IPS-11a (cell line): ENCODE data around the gene CBLL1.

Source experiments
- H3K4me3 ChIP-seq: one replicate; pipeline ENCODE4 v1.5.1; 2013; ENCODE audit warnings: low read depth, low read length, control low read depth

The CBLL1 gene

GRCh38 chr7:107743567-107744344 is at the start of gene CBLL1:
TSS of gene CBLL1 (plus strand) at chr7:107744142. CDS start at chr7:107744164, 22 bp downstream.
- peak within 1 kb of the TSS; percentile 88 for H3K4me3 ChIP-seq

GRCh38 chr7:107694386-107694785 is 49.6 kb upstream of the CBLL1 start:
- no peak overlapping the region for H3K4me3 ChIP-seq

- no peak overlapping the region for H3K4me3 ChIP-seq
Measured at GRCh38 chr7:107696330-107696946, 47.5 kb upstream of the CBLL1 start.

- no peak overlapping the region for H3K4me3 ChIP-seq
Measured at GRCh38 chr7:107697321-107698049, 46.5 kb upstream of the CBLL1 start.

GRCh38 chr7:107700570-107700969 is 43.4 kb upstream of the CBLL1 start:
- H3K4me3 ChIP-seq: no peak overlapping the region

GRCh38 chr7:107701191-107701590 is 42.8 kb upstream of the CBLL1 start:
- no peak overlapping the region for H3K4me3 ChIP-seq

GRCh38 chr7:107703219-107703618 is 40.7 kb upstream of the CBLL1 start:
- H3K4me3 ChIP-seq: no peak overlapping the region

- H3K4me3 ChIP-seq: no peak overlapping the region
Measured at GRCh38 chr7:107703872-107704271, 40.1 kb upstream of the CBLL1 start.

- H3K4me3 ChIP-seq: no peak overlapping the region
Measured at GRCh38 chr7:107708956-107709355, 35.0 kb upstream of the CBLL1 start.

GRCh38 chr7:107711301-107711700 is 32.6 kb upstream of the CBLL1 start:
- H3K4me3 ChIP-seq: no peak overlapping the region

GRCh38 chr7:107712025-107712424 is 31.9 kb upstream of the CBLL1 start:
- no peak overlapping the region for H3K4me3 ChIP-seq

GRCh38 chr7:107712896-107713295 is 31.0 kb upstream of the CBLL1 start:
- no peak overlapping the region for H3K4me3 ChIP-seq

GRCh38 chr7:107715531-107715930 is 28.4 kb upstream of the CBLL1 start:
- H3K4me3 ChIP-seq: no peak overlapping the region

- H3K4me3 ChIP-seq: no peak overlapping the region
Measured at GRCh38 chr7:107718456-107719193, 25.3 kb upstream of the CBLL1 start.

GRCh38 chr7:107721286-107721685 is 22.7 kb upstream of the CBLL1 start:
- no peak overlapping the region for H3K4me3 ChIP-seq

GRCh38 chr7:107723255-107723654 is 20.7 kb upstream of the CBLL1 start:
- no peak overlapping the region for H3K4me3 ChIP-seq

GRCh38 chr7:107725138-107725740 is 18.7 kb upstream of the CBLL1 start:
- no peak overlapping the region for H3K4me3 ChIP-seq

GRCh38 chr7:107726356-107727130 is 17.4 kb upstream of the CBLL1 start:
- no peak overlapping the region for H3K4me3 ChIP-seq

GRCh38 chr7:107728276-107728675 is 15.7 kb upstream of the CBLL1 start:
- no peak overlapping the region for H3K4me3 ChIP-seq
